ENCODE measurements around the gene PHAX. TPM values are rescaled to one million over a fixed set of nuclear protein-coding genes. Genes with fewer than 3 reads are reported as not detected.
"Not testable (repeated sequence)": the region's sequence is repeated elsewhere in the genome, so short reads cannot be mapped to it uniquely, and the experiment has no call there.

The PHAX gene
- total RNA-seq, 1 experiment from 2014 or later = 15.2 TPM

GRCh38 chr5:126650463-126650862 lies 49.7 kb downstream of the PHAX start:
- Histone ChIP-seq H3K27ac (ENCODE audit: low read length) (no peak overlapping the region), H3K9me3 (ENCODE audit: low read length) (no peaks in the 10 kb centered on the region), H3K9me2 (replicated peaks; ENCODE audit: insufficient read depth, low read length) (no peaks in the 10 kb centered on the region), H3K4me1 (ENCODE audit: low read length) (no peaks in the 10 kb centered on the region), H3K79me2 (ENCODE audit: low read length) (no peaks in the 10 kb centered on the region), H3K27me3 (ENCODE audit: low read length) (no peaks in the 10 kb centered on the region), H2AFZ (ENCODE audit: low read length) (no peak overlapping the region), H3K36me3 (ENCODE audit: insufficient read depth, low read length) (no peaks in the 10 kb centered on the region), H3K4me3 (ENCODE audit: low read length) (no peak overlapping the region), H3K4me2 (ENCODE audit: low read depth, low read length, poor library complexity, severe bottlenecking) (no peak overlapping the region), H4K20me1 (ENCODE audit: insufficient read depth, low read depth, low read length) (no peaks in the 10 kb centered on the region), H3K9ac (ENCODE audit: low read length) (no peak overlapping the region)
- no peak for DNase-seq

- DNase-seq = no peak
- no peaks in the 10 kb centered on the region for H3K27me3 ChIP-seq (ENCODE audit: low read length)
- no peak overlapping the region for H3K4me3 ChIP-seq (ENCODE audit: low read length)
- H3K79me2 ChIP-seq (ENCODE audit: low read length) = no peaks in the 10 kb centered on the region
- no peaks in the 10 kb centered on the region for H3K9me3 ChIP-seq (ENCODE audit: low read length)
- H3K4me1 ChIP-seq (ENCODE audit: low read length) = no peaks in the 10 kb centered on the region
- H3K27ac ChIP-seq (ENCODE audit: low read length) = no peak overlapping the region
- no peak overlapping the region for H3K4me2 ChIP-seq (ENCODE audit: low read depth, low read length, poor library complexity, severe bottlenecking)
- H2AFZ ChIP-seq (ENCODE audit: low read length) = no peak overlapping the region
- H3K9me2 ChIP-seq (replicated peaks; ENCODE audit: insufficient read depth, low read length) = no peaks in the 10 kb centered on the region
- no peak overlapping the region for H3K9ac ChIP-seq (ENCODE audit: low read length)
- no peaks in the 10 kb centered on the region for H3K36me3 ChIP-seq (ENCODE audit: insufficient read depth, low read length)
- H4K20me1 ChIP-seq (ENCODE audit: insufficient read depth, low read depth, low read length) = no peaks in the 10 kb centered on the region
Observed at GRCh38 chr5:126651013-126651577, 50.3 kb downstream of the PHAX start.

GRCh38 chr5:126656401-126657007 lies 55.8 kb downstream of the PHAX start:
- Histone ChIP-seq H3K4me1 (ENCODE audit: low read length) (no peaks in the 10 kb centered on the region), H3K36me3 (ENCODE audit: insufficient read depth, low read length) (no peaks in the 10 kb centered on the region), H3K4me2 (ENCODE audit: low read depth, low read length, poor library complexity, severe bottlenecking) (no peak overlapping the region), H3K79me2 (ENCODE audit: low read length) (no peaks in the 10 kb centered on the region), H2AFZ (ENCODE audit: low read length) (no peak overlapping the region), H3K9ac (ENCODE audit: low read length) (no peak overlapping the region), H4K20me1 (ENCODE audit: insufficient read depth, low read depth, low read length) (no peaks in the 10 kb centered on the region), H3K27me3 (ENCODE audit: low read length) (no peaks in the 10 kb centered on the region), H3K27ac (ENCODE audit: low read length) (no peak overlapping the region), H3K4me3 (ENCODE audit: low read length) (no peak overlapping the region), H3K9me3 (ENCODE audit: low read length) (no peaks in the 10 kb centered on the region), H3K9me2 (replicated peaks; ENCODE audit: insufficient read depth, low read length) (no peaks in the 10 kb centered on the region)
- DNase-seq = peak; percentile 69

- H3K27ac ChIP-seq (ENCODE audit: low read length) = no peak overlapping the region
- no peak overlapping the region for H3K4me2 ChIP-seq (ENCODE audit: low read depth, low read length, poor library complexity, severe bottlenecking)
- no peak overlapping the region for H3K9ac ChIP-seq (ENCODE audit: low read length)
- no peak for DNase-seq
- no peaks in the 10 kb centered on the region for H3K4me1 ChIP-seq (ENCODE audit: low read length)
- H3K36me3 ChIP-seq (ENCODE audit: insufficient read depth, low read length) = no peaks in the 10 kb centered on the region
- no peaks in the 10 kb centered on the region for H3K79me2 ChIP-seq (ENCODE audit: low read length)
- H3K9me3 ChIP-seq (ENCODE audit: low read length) = no peaks in the 10 kb centered on the region
- H3K4me3 ChIP-seq (ENCODE audit: low read length) = no peak overlapping the region
- H3K27me3 ChIP-seq (ENCODE audit: low read length) = no peaks in the 10 kb centered on the region
- no peaks in the 10 kb centered on the region for H3K9me2 ChIP-seq (replicated peaks; ENCODE audit: insufficient read depth, low read length)
- H2AFZ ChIP-seq (ENCODE audit: low read length) = no peak overlapping the region
- H4K20me1 ChIP-seq (ENCODE audit: insufficient read depth, low read depth, low read length) = no peaks in the 10 kb centered on the region
Observed at GRCh38 chr5:126658561-126658960, 57.8 kb downstream of the PHAX start.

GRCh38 chr5:126659805-126660482 lies 59.2 kb downstream of the PHAX start:
- H3K27ac ChIP-seq (ENCODE audit: low read length) = no peak overlapping the region
- no peaks in the 10 kb centered on the region for H3K9me3 ChIP-seq (ENCODE audit: low read length)
- no peak overlapping the region for H2AFZ ChIP-seq (ENCODE audit: low read length)
- no peak overlapping the region for H3K9ac ChIP-seq (ENCODE audit: low read length)
- H3K27me3 ChIP-seq (ENCODE audit: low read length) = no peaks in the 10 kb centered on the region
- no peaks in the 10 kb centered on the region for H3K4me1 ChIP-seq (ENCODE audit: low read length)
- DNase-seq = no peak
- no peak overlapping the region for H3K4me2 ChIP-seq (ENCODE audit: low read depth, low read length, poor library complexity, severe bottlenecking)
- H3K36me3 ChIP-seq (ENCODE audit: insufficient read depth, low read length) = no peaks in the 10 kb centered on the region
- H3K9me2 ChIP-seq (replicated peaks; ENCODE audit: insufficient read depth, low read length) = no peaks in the 10 kb centered on the region
- H3K79me2 ChIP-seq (ENCODE audit: low read length) = no peaks in the 10 kb centered on the region
- no peak overlapping the region for H3K4me3 ChIP-seq (ENCODE audit: low read length)
- no peaks in the 10 kb centered on the region for H4K20me1 ChIP-seq (ENCODE audit: insufficient read depth, low read depth, low read length)

GRCh38 chr5:126664586-126664985 lies 63.8 kb downstream of the PHAX start:
- no peaks in the 10 kb centered on the region for H4K20me1 ChIP-seq (ENCODE audit: insufficient read depth, low read depth, low read length)
- H3K27me3 ChIP-seq (ENCODE audit: low read length) = no peaks in the 10 kb centered on the region
- no peaks in the 10 kb centered on the region for H3K4me1 ChIP-seq (ENCODE audit: low read length)
- no peaks in the 10 kb centered on the region for H3K36me3 ChIP-seq (ENCODE audit: insufficient read depth, low read length)
- DNase-seq = no peak
- H3K27ac ChIP-seq (ENCODE audit: low read length) = no peak overlapping the region
- no peak overlapping the region for H3K4me3 ChIP-seq (ENCODE audit: low read length)
- no peaks in the 10 kb centered on the region for H3K9me2 ChIP-seq (replicated peaks; ENCODE audit: insufficient read depth, low read length)
- no peak overlapping the region for H3K4me2 ChIP-seq (ENCODE audit: low read depth, low read length, poor library complexity, severe bottlenecking)
- H3K9me3 ChIP-seq (ENCODE audit: low read length) = no peaks in the 10 kb centered on the region
- no peak overlapping the region for H2AFZ ChIP-seq (ENCODE audit: low read length)
- no peak overlapping the region for H3K9ac ChIP-seq (ENCODE audit: low read length)
- H3K79me2 ChIP-seq (ENCODE audit: low read length) = no peaks in the 10 kb centered on the region

GRCh38 chr5:126670109-126670508 lies 69.4 kb downstream of the PHAX start:
- not testable (repeated sequence) for H3K27ac ChIP-seq (ENCODE audit: low read length); DNase-seq; H3K9me2 ChIP-seq (replicated peaks; ENCODE audit: insufficient read depth, low read length); H3K4me2 ChIP-seq (ENCODE audit: low read depth, low read length, poor library complexity, severe bottlenecking); H4K20me1 ChIP-seq (ENCODE audit: insufficient read depth, low read depth, low read length); H3K4me3 ChIP-seq (ENCODE audit: low read length); H3K79me2 ChIP-seq (ENCODE audit: low read length); H3K9ac ChIP-seq (ENCODE audit: low read length); H3K4me1 ChIP-seq (ENCODE audit: low read length); H3K27me3 ChIP-seq (ENCODE audit: low read length); H2AFZ ChIP-seq (ENCODE audit: low read length); H3K36me3 ChIP-seq (ENCODE audit: insufficient read depth, low read length); H3K9me3 ChIP-seq (ENCODE audit: low read length)

GRCh38 chr5:126671681-126672080 lies 70.9 kb downstream of the PHAX start:
- H3K27me3 ChIP-seq (ENCODE audit: low read length); H3K36me3 ChIP-seq (ENCODE audit: insufficient read depth, low read length); H3K79me2 ChIP-seq (ENCODE audit: low read length); H3K4me2 ChIP-seq (ENCODE audit: low read depth, low read length, poor library complexity, severe bottlenecking); H3K4me1 ChIP-seq (ENCODE audit: low read length); H3K4me3 ChIP-seq (ENCODE audit: low read length); H3K9me3 ChIP-seq (ENCODE audit: low read length); H4K20me1 ChIP-seq (ENCODE audit: insufficient read depth, low read depth, low read length); H3K9me2 ChIP-seq (replicated peaks; ENCODE audit: insufficient read depth, low read length); H3K9ac ChIP-seq (ENCODE audit: low read length); H3K27ac ChIP-seq (ENCODE audit: low read length); DNase-seq; H2AFZ ChIP-seq (ENCODE audit: low read length): not testable (repeated sequence)

Data from Karpas-422 (cell line).